Measurements from ENCODE around the gene ACSL1.

DNA sequence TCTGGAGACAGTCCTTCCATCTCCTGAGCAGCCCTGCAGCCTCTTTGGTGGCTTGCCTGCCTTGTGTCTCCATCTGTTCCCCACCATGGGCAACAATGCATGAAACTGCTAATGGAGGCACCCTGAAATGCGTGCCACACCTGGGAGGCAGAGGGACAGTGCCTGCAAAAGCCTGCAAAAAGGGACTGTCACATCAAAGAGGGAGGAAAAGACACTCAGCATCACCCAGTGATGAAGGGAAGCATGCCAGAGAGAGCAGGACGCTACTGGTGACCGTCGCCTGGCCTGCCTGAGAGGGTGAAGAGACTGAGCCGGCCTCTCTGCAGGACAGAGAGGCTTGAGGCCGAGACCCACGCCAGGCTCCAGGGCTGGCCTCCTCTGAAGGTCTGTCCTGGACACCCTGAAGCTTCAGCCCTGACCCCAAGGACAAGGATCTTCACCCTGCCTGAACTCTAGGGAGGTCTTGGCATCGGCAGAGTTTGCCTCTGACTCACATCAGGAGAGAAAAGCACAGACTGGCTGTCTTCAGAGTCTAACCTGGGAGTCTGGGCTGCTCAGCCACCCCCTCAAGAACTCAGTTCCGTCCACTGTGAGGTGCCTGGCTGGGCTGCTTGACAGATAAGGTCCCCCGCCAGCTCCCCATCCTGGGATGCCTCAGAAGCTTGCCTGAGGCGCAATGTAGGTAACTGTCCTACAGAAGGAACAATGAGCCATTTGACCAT is 8.1 kb downstream of the ACSL1 start:
- no peak for TF ChIP-seq CTCF (IDR thresholded peaks at IDR 0.05)
- TF ChIP-seq EP300 (IDR thresholded peaks at IDR 0.05) = no peak
- TF ChIP-seq POLR2A (IDR thresholded peaks at IDR 0.05) = no peak

Measured in ovary (tissue), 3 donors.